Chondrocyte (in vitro differentiated cells): ENCODE results near the gene TTC34. TPM values are rescaled to one million over a fixed set of nuclear protein-coding genes. Genes with fewer than 3 reads are reported as not detected.

ENCODE experiments used
- DNase-seq: peaks from one replicate; pipeline ENCODE4 v3.0.0; 2021; ENCODE audit warnings: mixed read lengths, low spot score
- H3K27ac Mint-ChIP-seq: one replicate; pipeline ENCODE4 v1.8.0; 2021; ENCODE audit warnings: mild to moderate bottlenecking, moderate library complexity, mixed read lengths; ENCODE audit not compliant: unreplicated experiment
- H3K27me3 Mint-ChIP-seq: 2 replicates; pipeline ENCODE4 v1.8.0; 2021; ENCODE audit warnings: low read depth, mixed read lengths
- H3K36me3 Mint-ChIP-seq: 2 replicates; pipeline ENCODE4 v1.8.0; 2021; ENCODE audit warnings: low read depth, mixed read lengths
- H3K4me1 Mint-ChIP-seq: 2 replicates; pipeline ENCODE4 v1.8.0; 2021; ENCODE audit warnings: low read depth, mild to moderate bottlenecking, mixed read lengths
- H3K4me3 Mint-ChIP-seq: one replicate; pipeline ENCODE4 v1.8.0; 2021; ENCODE audit warnings: mild to moderate bottlenecking, moderate library complexity, mixed read lengths; ENCODE audit not compliant: unreplicated experiment
- H3K9me3 Mint-ChIP-seq: 2 replicates; pipeline ENCODE4 v1.8.0; 2021; ENCODE audit warnings: low read depth, mixed read lengths
- CTCF ChIP-seq: fragments of 200-600 bp; sonication (generic); IDR thresholded peaks from 2 replicates; pipeline ENCODE4 v1.5.0; 2021; ENCODE audit warnings: antibody characterized with exemption, mild to moderate bottlenecking, moderate library complexity
- total RNA-seq: library from RNA; stranded (reverse); gene quantifications from 3 replicates; pipeline ENCODE4 v1.2.1, GENCODE V29; 2021

Gene TTC34
- total RNA-seq, 1 donor from 2014 or later = 0.60 TPM

DNA sequence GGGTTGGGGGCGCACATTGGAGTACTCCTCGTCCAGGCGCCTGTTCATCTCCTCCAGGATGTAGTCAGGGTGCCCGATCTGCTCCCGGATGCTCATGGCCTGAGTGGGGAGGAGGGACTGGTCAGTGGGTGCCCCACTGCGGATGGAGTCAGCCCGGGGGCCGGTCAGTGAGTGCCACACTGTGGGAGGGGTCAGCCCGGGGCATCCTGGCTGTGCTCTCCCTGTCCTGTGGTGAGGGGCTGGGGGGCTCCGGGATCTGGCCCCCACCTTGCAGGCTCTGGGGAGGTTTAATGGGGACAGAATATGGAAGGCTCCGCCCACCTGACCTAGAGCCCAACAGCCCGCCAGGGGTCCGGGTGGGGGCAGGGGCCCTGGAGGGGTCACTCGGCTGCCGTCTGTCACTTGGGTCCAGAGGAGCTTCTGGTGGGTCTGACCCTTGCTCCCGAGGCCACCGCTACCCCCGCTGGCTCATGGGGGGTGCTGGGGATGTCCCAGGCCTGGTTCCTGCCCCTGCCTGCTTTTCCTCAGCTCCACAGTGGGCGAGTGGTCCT, 206.2 kb downstream of the TTC34 start:
- Mint-ChIP-seq H3K27ac (no peak overlapping the region), H3K27me3 (peaks cover 5% of the 10 kb centered on the region), H3K4me3 (no peak overlapping the region), H3K4me1 (peaks cover 5% of the 10 kb centered on the region), H3K36me3 (peaks cover 6% of the 10 kb centered on the region), H3K9me3 (peaks cover 11% of the 10 kb centered on the region)
- DNase-seq = peak; percentile 81
- TF ChIP-seq CTCF = no peak

GRCh38 chr1:2594641-2595131, 206.8 kb downstream of the TTC34 start:
- Mint-ChIP-seq H3K9me3 (peaks cover 11% of the 10 kb centered on the region), H3K4me3 (no peak overlapping the region), H3K27me3 (peaks cover 5% of the 10 kb centered on the region), H3K27ac (no peak overlapping the region), H3K4me1 (peaks cover 5% of the 10 kb centered on the region), H3K36me3 (peaks cover 6% of the 10 kb centered on the region)
- TF ChIP-seq CTCF = no peak
- no peak for DNase-seq

DNA sequence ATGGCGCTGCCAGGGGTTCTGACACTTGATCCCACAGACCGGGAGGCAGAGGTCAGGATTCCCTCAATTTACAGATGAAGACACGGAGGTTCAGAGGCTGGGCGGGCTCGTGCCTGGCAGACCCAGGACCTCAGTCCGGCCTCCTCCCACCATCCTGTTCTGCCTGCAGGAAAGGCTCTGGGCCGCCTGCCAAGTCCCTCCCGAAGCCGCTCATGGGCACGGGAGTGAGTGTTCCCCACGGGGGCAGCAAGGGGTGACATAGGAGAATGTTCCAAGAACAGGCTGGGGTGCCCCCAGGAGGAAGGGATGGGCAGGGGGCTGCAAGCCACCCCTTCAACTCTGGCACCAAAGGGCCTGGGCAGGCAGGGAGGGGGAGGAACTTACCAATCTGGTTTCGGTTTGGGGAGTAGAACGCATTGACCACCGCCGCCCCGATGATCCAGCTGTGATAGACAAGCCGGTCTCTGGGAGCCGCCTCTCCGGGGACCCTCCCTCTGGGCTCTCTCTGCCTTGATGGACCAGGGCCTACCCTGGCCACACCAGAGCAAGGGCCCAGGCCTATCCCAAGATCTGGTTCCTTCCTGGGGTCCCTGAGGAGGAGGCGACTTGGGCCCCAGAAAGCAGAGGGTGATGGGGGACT, 207.4 kb downstream of the TTC34 start:
- Mint-ChIP-seq H3K36me3 (peaks cover 6% of the 10 kb centered on the region), H3K27ac (no peak overlapping the region), H3K4me1 (peaks cover 5% of the 10 kb centered on the region), H3K27me3 (peaks cover 5% of the 10 kb centered on the region), H3K4me3 (no peak overlapping the region), H3K9me3 (peaks cover 11% of the 10 kb centered on the region)
- DNase-seq = no peak
- TF ChIP-seq CTCF = no peak

GRCh38 chr1:2593251-2593878, 208.1 kb downstream of the TTC34 start:
- Mint-ChIP-seq H3K27me3 (peaks cover 3% of the 10 kb centered on the region), H3K4me1 (peaks cover 5% of the 10 kb centered on the region), H3K9me3 (peaks cover 4% of the 10 kb centered on the region), H3K36me3 (peaks cover 1% of the 10 kb centered on the region), H3K4me3 (no peak overlapping the region), H3K27ac (no peak overlapping the region)
- DNase-seq = no peak
- no peak for TF ChIP-seq CTCF

DNA sequence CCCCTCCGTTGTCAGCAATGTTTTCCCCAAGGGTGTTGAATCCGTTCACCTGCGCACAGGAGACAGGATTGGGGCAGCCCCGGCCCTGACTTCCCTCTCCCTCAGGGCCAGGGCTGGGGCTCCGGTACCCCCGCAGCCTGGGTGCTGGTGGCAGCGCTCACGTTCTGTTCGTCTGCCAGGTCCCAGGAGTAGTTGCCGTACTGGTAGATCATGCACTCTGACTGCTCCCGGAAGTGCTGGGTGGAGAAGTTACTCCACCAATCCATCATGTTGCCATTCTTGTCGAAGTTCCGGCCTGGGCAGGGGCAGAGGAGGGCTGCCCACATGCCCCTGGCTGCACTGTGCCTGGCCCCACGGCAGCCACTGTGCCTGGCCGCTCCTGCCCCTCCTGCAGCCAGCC, 208.8 kb downstream of the TTC34 start:
- no peaks in the 10 kb centered on the region for H3K9me3 Mint-ChIP-seq

More for the DNA sequence above, 208.8 kb downstream of the TTC34 start:
- peaks cover 8% of the 10 kb centered on the region for H3K4me1 Mint-ChIP-seq
- H3K27me3 Mint-ChIP-seq = peaks cover 3% of the 10 kb centered on the region
- H3K4me3 Mint-ChIP-seq = no peak overlapping the region
- TF ChIP-seq CTCF = no peak
- no peak overlapping the region for H3K27ac Mint-ChIP-seq
- no peaks in the 10 kb centered on the region for H3K36me3 Mint-ChIP-seq
- no peak for DNase-seq
